ENCODE measurements around the gene CD244. TPM values are rescaled to one million over a fixed set of nuclear protein-coding genes. Genes with fewer than 3 reads are reported as not detected.

The CD244 gene
- polyA plus RNA-seq, 3 donors, result 0.02 to 0.48 (median 0.45) TPM

Other genes starting within 250 kb of the CD244 start
- 1 to 10 TPM in 1 of 3 donors, under 1 TPM in 1, not detected in 1; 0.12 to 3.6 TPM for gene SLAMF1, start 215.8 kb downstream of the CD244 start, polyA plus RNA-seq
- gene CD48, start 151.1 kb downstream of the CD244 start, polyA plus RNA-seq, result 10 to 100 TPM in 1 of 3 donors, 1 to 10 TPM in 2; 3.3 to 12.7 (median 3.7) TPM
- gene SLAMF7, start 123.6 kb downstream of the CD244 start, polyA plus RNA-seq, result under 1 TPM; 0.34 to 0.65 (median 0.35) TPM
- under 1 TPM in 2 of 3 donors, not detected in 1; 0.44 to 0.52 TPM for gene LY9, start 66.7 kb downstream of the CD244 start, polyA plus RNA-seq
- 100 to 1,000 TPM in 1 of 3 donors, 10 to 100 TPM in 1, 1 to 10 TPM in 1; 1.7 to 121 (median 15.7) TPM for gene ITLN1, start 22.3 kb upstream of the CD244 start, polyA plus RNA-seq
- gene ITLN2, start 91.9 kb upstream of the CD244 start, polyA plus RNA-seq, result 1 to 10 TPM in 1 of 3 donors, under 1 TPM in 2; 0.21 to 8.9 (median 0.37) TPM
- gene F11R, start 158.3 kb upstream of the CD244 start, polyA plus RNA-seq, result 10 to 100 TPM; 18.3 to 33.9 (median 26.2) TPM
- gene TSTD1, start 176.1 kb upstream of the CD244 start, polyA plus RNA-seq, result 10 to 100 TPM; 33.7 to 78.1 (median 52.5) TPM
- gene USF1, start 183.1 kb upstream of the CD244 start, polyA plus RNA-seq, result 10 to 100 TPM; 35.0 to 54.3 (median 47.2) TPM
- gene ARHGAP30, start 207.0 kb upstream of the CD244 start, polyA plus RNA-seq, result 10 to 100 TPM in 1 of 3 donors, 1 to 10 TPM in 2; 2.3 to 10.8 (median 9.8) TPM
- gene NECTIN4, start 226.7 kb upstream of the CD244 start, polyA plus RNA-seq, result 1 to 10 TPM in 1 of 3 donors, under 1 TPM in 1, not detected in 1; 0.52 to 3.3 TPM
- gene KLHDC9, start 235.5 kb upstream of the CD244 start, polyA plus RNA-seq, result 1 to 10 TPM; 1.2 to 9.0 (median 1.5) TPM

All from adipose tissue (tissue), 3 donors.